Measurements from ENCODE around the gene FANCD2.

FANCD2 gene

DNA sequence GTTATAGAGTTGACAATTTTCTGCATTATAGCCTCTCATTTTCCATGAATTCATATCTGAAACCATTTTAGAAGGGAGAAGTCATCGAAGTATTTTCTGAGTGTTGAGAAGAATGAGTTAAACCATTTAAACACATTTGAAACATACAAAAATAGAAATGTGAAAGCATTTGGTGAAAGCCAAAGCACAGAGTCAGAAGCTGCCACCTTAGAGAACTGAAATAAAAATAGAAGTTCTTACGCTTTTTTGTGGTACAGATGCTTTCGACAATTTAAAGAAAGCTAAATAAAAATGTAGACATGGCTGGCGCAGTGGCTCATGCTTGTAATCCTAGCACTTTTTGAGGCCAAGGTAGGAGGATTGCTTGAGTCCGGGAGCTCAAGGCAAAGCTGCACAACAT is 72.8 kb downstream of the FANCD2 start:
- H3K4me1 ChIP-seq (ENCODE audit: insufficient read depth, low read length): no peaks in the 10 kb centered on the region
- H3K36me3 ChIP-seq (ENCODE audit: insufficient read depth, low read length): peaks cover 62% of the 10 kb centered on the region
- no peaks in the 10 kb centered on the region for H3K27me3 ChIP-seq (ENCODE audit: insufficient read depth, low read length, poor library complexity)
- DNase-seq: no peak
- no peak overlapping the region for H3K9ac ChIP-seq (ENCODE audit: low read depth, low read length)
- ATAC-seq (ENCODE audit: insufficient read depth, low read depth): no peak
- H4K20me1 ChIP-seq (ENCODE audit: insufficient read depth, low read length): no peaks in the 10 kb centered on the region
- no peak overlapping the region for H3K27ac ChIP-seq (ENCODE audit: low read length)
- no peaks in the 10 kb centered on the region for H3K9me3 ChIP-seq (ENCODE audit: insufficient read depth, low read length, severe bottlenecking)
- no peak overlapping the region for H3K4me3 ChIP-seq (ENCODE audit: low read depth in 1 of 2, low read length in 2 of 2)
- no peak for TF ChIP-seq EZH2 (IDR thresholded peaks at IDR 0.05; ENCODE audit: borderline replicate concordance, low read depth, low read length, severe bottlenecking)
- TF ChIP-seq, protein P1, sequence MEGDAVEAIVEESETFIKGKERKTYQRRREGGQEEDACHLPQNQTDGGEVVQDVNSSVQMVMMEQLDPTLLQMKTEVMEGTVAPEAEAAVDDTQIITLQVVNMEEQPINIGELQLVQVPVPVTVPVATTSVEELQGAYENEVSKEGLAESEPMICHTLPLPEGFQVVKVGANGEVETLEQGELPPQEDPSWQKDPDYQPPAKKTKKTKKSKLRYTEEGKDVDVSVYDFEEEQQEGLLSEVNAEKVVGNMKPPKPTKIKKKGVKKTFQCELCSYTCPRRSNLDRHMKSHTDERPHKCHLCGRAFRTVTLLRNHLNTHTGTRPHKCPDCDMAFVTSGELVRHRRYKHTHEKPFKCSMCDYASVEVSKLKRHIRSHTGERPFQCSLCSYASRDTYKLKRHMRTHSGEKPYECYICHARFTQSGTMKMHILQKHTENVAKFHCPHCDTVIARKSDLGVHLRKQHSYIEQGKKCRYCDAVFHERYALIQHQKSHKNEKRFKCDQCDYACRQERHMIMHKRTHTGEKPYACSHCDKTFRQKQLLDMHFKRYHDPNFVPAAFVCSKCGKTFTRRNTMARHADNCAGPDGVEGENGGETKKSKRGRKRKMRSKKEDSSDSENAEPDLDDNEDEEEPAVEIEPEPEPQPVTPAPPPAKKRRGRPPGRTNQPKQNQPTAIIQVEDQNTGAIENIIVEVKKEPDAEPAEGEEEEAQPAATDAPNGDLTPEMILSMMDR (IDR thresholded peaks at IDR 0.05; ENCODE audit: borderline replicate concordance, extremely low read depth, low read length, poor library complexity, severe bottlenecking): no peak
- H3K4me2 ChIP-seq (ENCODE audit: insufficient read depth, low read length): no peak overlapping the region
- H2AFZ ChIP-seq (ENCODE audit: low read depth, low read length): no peak overlapping the region
- H3K79me2 ChIP-seq (ENCODE audit: insufficient read depth, low read length): no peaks in the 10 kb centered on the region

DNA sequence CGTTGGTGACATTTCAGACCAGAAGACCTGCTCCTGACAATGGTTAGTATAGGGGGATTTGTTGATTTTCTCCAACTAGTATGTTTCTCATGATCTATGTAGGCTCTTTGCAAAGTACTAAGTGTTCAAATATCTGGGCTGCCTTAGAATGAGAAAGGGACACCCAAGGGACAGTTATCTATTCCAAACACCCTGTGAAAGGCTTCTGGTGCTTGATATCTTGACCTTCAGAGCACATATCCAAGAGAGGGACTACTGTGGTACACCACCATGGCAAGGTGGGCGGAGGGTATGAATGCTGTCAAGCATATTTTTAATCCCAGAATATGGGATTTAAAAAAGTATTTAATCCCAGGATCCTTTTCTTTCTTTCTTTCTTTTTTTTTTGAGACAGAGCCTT is 80.7 kb downstream of the FANCD2 start:
- no peak for DNase-seq
- peaks cover 7% of the 10 kb centered on the region; the same call in 1 of the 2 replicates for H3K36me3 ChIP-seq (ENCODE audit: insufficient read depth, low read length)
- no peak overlapping the region for H3K27ac ChIP-seq (ENCODE audit: low read length)
- H3K4me1 ChIP-seq (ENCODE audit: insufficient read depth, low read length): no peaks in the 10 kb centered on the region
- H2AFZ ChIP-seq (ENCODE audit: low read depth, low read length): no peak overlapping the region
- TF ChIP-seq, protein P1 (IDR thresholded peaks at IDR 0.05; ENCODE audit: borderline replicate concordance, extremely low read depth, low read length, poor library complexity, severe bottlenecking): no peak
- TF ChIP-seq EZH2 (IDR thresholded peaks at IDR 0.05; ENCODE audit: borderline replicate concordance, low read depth, low read length, severe bottlenecking): no peak
- H3K4me2 ChIP-seq (ENCODE audit: insufficient read depth, low read length): no peak overlapping the region
- H4K20me1 ChIP-seq (ENCODE audit: insufficient read depth, low read length): no peaks in the 10 kb centered on the region
- no peaks in the 10 kb centered on the region for H3K79me2 ChIP-seq (ENCODE audit: insufficient read depth, low read length)
- H3K9me3 ChIP-seq (ENCODE audit: insufficient read depth, low read length, severe bottlenecking): no peaks in the 10 kb centered on the region
- H3K4me3 ChIP-seq (ENCODE audit: low read depth in 1 of 2, low read length in 2 of 2): no peak overlapping the region
- no peak for ATAC-seq (ENCODE audit: insufficient read depth, low read depth)
- no peaks in the 10 kb centered on the region for H3K27me3 ChIP-seq (ENCODE audit: insufficient read depth, low read length, poor library complexity)
- H3K9ac ChIP-seq (ENCODE audit: low read depth, low read length): no peak overlapping the region

DNA sequence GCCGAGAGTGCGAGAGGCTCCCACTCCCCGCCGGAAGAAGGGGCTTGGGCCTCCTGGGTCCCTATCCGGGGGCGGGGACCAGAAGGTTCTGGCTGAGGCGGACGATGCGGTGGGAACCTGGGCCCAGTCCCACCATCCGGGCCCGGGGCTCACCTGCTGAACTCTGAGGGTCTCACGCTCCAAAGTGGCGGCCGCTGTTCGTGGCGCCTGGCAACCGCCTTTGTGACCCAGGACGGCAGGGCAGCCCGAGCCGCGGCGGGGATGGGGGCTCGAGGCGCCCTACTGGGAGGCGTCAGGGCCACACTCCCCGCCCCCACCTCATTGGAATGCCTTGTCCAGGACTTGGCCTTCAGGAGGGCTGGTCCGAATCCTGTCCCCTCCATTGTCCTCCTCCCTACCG is 81.9 kb downstream of the FANCD2 start, which contains the start of gene FANCD2OS:
Gene FANCD2OS, minus strand, starts transcription at position 165 of the 400 bp plus-strand sequence. CDS start 3,481 bp downstream, outside the sequence.
- H4K20me1 ChIP-seq (ENCODE audit: insufficient read depth, low read length): no peaks in the 10 kb centered on the region
- H3K27me3 ChIP-seq (ENCODE audit: insufficient read depth, low read length, poor library complexity): no peaks in the 10 kb centered on the region
- DNase-seq: no peak
- no peak for ATAC-seq (ENCODE audit: insufficient read depth, low read depth)
- no peak within 1 kb of the TSS for H3K9ac ChIP-seq (ENCODE audit: low read depth, low read length)
- H3K27ac ChIP-seq (ENCODE audit: low read length): no peak within 1 kb of the TSS
- no peaks in the 10 kb centered on the region for H3K79me2 ChIP-seq (ENCODE audit: insufficient read depth, low read length)
- H3K4me3 ChIP-seq (ENCODE audit: low read depth in 1 of 2, low read length in 2 of 2): no peak within 1 kb of the TSS
- H3K4me1 ChIP-seq (ENCODE audit: insufficient read depth, low read length): no peaks in the 10 kb centered on the region
- no peak within 1 kb of the TSS for H3K4me2 ChIP-seq (ENCODE audit: insufficient read depth, low read length)
- H3K36me3 ChIP-seq (ENCODE audit: insufficient read depth, low read length): peaks cover 7% of the 10 kb centered on the region; the same call in 1 of the 2 replicates
- H2AFZ ChIP-seq (ENCODE audit: low read depth, low read length): no peak within 1 kb of the TSS
- no peaks in the 10 kb centered on the region for H3K9me3 ChIP-seq (ENCODE audit: insufficient read depth, low read length, severe bottlenecking)
- TF ChIP-seq, protein P1 (IDR thresholded peaks at IDR 0.05; ENCODE audit: borderline replicate concordance, extremely low read depth, low read length, poor library complexity, severe bottlenecking): no peak
- no peak for TF ChIP-seq EZH2 (IDR thresholded peaks at IDR 0.05; ENCODE audit: borderline replicate concordance, low read depth, low read length, severe bottlenecking)

Measured in DND-41 (cell line).